Nephron (organoid): ENCODE data around the gene SYNE2.

Experiments
- H3K27ac Mint-ChIP-seq, 3 experiments: 2 replicates each; pipeline ENCODE4 v1.8.0; 2020; ENCODE audit warnings: mixed read lengths in 3 of 3, mild to moderate bottlenecking in 2 of 3, moderate library complexity in 1 of 3
- H3K27me3 Mint-ChIP-seq: 2 replicates; pipeline ENCODE4 v1.8.0; 2021; ENCODE audit warnings: low read depth, mild to moderate bottlenecking, moderate library complexity, mixed read lengths
- H3K36me3 Mint-ChIP-seq: 2 replicates; pipeline ENCODE4 v1.8.0; 2020; ENCODE audit warnings: low read depth, mixed read lengths
- H3K4me1 Mint-ChIP-seq: 2 replicates; pipeline ENCODE4 v1.8.0; 2020; ENCODE audit warnings: mixed read lengths
- H3K4me3 Mint-ChIP-seq, 3 experiments: 2 replicates each; pipeline ENCODE4 v1.8.0; 2020; ENCODE audit warnings: mild to moderate bottlenecking in 3 of 3, mixed read lengths in 3 of 3, moderate library complexity in 2 of 3
- H3K9me3 Mint-ChIP-seq: 2 replicates; pipeline ENCODE4 v1.8.0; 2020; ENCODE audit warnings: mixed read lengths
- CTCF ChIP-seq, 3 experiments: fragments of 200-600 bp; sonication (generic); IDR thresholded peaks; one replicate each; pipeline ENCODE4 v1.5.0; 2021; ENCODE audit warnings: antibody characterized with exemption in 3 of 3; ENCODE audit not compliant: unreplicated experiment in 3 of 3

Gene SYNE2

DNA sequence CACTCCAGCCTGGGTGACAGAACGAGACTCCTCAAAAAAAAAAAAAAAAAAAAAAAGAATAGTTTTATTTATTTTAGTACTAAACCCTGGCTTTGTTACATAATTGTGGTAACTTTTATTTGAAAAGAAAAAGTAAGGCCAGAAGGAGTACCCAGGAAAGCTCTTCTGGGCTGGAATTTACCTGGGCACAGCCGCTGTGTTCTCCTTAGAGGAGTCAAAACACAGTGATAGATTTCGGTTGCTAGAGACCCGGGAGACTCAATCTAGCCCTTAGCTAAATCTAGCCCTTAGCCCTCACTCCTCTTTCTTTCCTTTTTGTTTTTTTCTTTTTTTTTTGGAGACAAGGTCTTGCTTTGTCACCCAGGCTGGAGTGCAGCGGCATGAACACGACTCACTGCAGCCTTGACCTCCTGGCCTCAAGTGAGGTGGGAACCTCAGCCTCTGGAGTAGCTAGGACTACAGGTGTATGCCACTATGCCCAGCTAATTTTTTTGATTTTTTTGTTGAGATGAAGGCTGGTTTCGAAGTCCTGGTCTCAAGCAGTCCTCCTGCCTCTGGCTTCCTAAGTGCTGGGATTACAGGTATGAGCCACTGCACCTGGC lies 49.7 kb downstream of the SYNE2 start:
- Mint-ChIP-seq H3K9me3 (peaks cover 15% of the 10 kb centered on the region), H3K4me1 (peaks cover 16% of the 10 kb centered on the region), H3K27me3 (no peaks in the 10 kb centered on the region), H3K4me3 (no peak overlapping the region), H3K27ac (peak overlapping the region in 1 of 3 experiments; percentile 39), H3K36me3 (peaks cover 20% of the 10 kb centered on the region)
- TF ChIP-seq CTCF (IDR thresholded peaks at IDR 0.05; ENCODE audit: unreplicated experiment in 3 of 3), result no peak

DNA sequence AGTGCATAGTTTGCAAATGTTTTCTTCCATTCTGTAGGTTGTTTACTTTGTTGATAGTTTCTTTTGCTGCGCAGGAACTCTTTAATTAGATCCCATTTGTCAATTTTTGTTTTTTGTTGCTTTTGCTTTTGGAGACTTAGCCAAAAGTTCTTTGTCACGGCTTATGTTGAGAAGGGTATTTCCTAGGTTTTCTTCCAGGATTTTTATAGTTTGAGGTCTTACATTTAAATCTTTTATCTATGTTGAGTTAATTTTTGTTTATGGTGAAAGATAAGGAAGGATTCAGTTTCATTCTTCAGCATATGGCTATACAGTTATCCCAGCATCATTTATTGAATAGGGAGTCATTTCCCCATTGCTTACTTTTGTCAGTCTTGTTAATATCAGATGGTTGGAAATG lies 51.9 kb downstream of the SYNE2 start:
- TF ChIP-seq CTCF (IDR thresholded peaks at IDR 0.05; ENCODE audit: unreplicated experiment in 3 of 3), result no peak

GRCh38 chr14:63905370-63905769 lies 52.6 kb downstream of the SYNE2 start:
- no peak overlapping the region for H3K27ac Mint-ChIP-seq
- no peak for TF ChIP-seq CTCF (IDR thresholded peaks at IDR 0.05; ENCODE audit: unreplicated experiment in 3 of 3)
- H3K27me3 Mint-ChIP-seq, result no peaks in the 10 kb centered on the region
- H3K4me1 Mint-ChIP-seq, result peaks cover 16% of the 10 kb centered on the region
- H3K36me3 Mint-ChIP-seq, result peaks cover 15% of the 10 kb centered on the region
- no peak overlapping the region for H3K4me3 Mint-ChIP-seq
- H3K9me3 Mint-ChIP-seq, result peaks cover 15% of the 10 kb centered on the region

More for the DNA sequence above, 51.9 kb downstream of the SYNE2 start:
- Mint-ChIP-seq H3K27ac (no peak overlapping the region), H3K27me3 (no peaks in the 10 kb centered on the region), H3K36me3 (peaks cover 20% of the 10 kb centered on the region), H3K9me3 (peaks cover 15% of the 10 kb centered on the region), H3K4me3 (no peak overlapping the region), H3K4me1 (peaks cover 17% of the 10 kb centered on the region)

DNA sequence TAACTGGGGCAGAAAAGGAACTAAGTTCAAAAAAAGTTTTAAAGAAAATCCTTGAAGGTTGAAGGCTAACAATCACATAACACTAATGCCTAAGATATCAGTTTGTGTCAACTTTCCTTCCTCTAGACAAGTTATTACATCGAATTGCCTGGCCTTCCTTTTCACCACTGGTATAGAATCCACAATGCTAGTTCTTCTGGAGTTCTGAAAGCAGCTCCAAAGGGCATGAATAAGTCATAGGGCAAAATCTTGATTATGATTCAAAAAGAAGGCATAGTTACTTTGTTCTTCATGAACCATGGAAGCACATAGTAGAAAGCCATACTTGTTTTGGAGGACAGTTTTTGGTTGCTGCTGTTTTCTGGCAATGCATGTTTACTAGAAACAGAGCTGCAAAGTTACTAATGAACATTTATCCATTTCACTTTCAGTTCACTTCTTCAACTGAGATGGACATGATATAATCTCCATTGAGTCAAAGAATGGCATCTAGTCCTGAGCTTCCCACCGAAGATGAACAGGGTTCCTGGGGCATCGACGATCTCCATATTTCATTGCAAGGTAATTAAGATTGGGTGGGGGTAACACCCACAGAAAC lies 56.0 kb downstream of the SYNE2 start:
- peaks cover 13% of the 10 kb centered on the region for H3K36me3 Mint-ChIP-seq
- H3K27me3 Mint-ChIP-seq, result no peaks in the 10 kb centered on the region
- peaks cover 15% of the 10 kb centered on the region for H3K9me3 Mint-ChIP-seq
- peak overlapping the region in 2 of 3 experiments; percentile 7 to 40 for H3K27ac Mint-ChIP-seq
- TF ChIP-seq CTCF (IDR thresholded peaks at IDR 0.05; ENCODE audit: unreplicated experiment in 3 of 3), result no peak
- H3K4me3 Mint-ChIP-seq, result no peak overlapping the region
- peaks cover 27% of the 10 kb centered on the region for H3K4me1 Mint-ChIP-seq

DNA sequence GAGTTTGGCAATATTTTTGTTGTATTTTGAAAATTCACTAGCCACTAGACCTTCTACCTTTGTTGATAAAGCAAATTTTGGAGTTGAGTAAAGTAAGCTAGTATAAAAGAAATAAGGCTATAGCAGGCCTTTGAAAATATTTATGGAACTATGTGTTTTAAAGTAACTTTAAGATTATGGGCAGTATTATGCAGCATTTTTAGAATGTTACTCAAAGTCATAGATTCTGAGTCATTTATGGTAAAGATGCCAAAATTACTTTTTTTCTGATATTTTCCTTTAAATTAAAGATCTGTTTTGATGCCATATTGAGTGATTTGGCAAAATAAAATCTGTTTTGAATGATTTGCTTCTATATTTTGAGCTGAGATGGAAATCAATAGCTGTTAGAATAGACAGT lies 57.2 kb downstream of the SYNE2 start:
- Mint-ChIP-seq H3K27ac (peak overlapping the region in 1 of 3 experiments; percentile 41), H3K36me3 (peaks cover 15% of the 10 kb centered on the region), H3K27me3 (no peaks in the 10 kb centered on the region), H3K4me1 (peaks cover 27% of the 10 kb centered on the region), H3K4me3 (no peak overlapping the region), H3K9me3 (peaks cover 7% of the 10 kb centered on the region)
- TF ChIP-seq CTCF (IDR thresholded peaks at IDR 0.05; ENCODE audit: unreplicated experiment in 3 of 3), result no peak
